H1 (cell line): ENCODE measurements around the gene TRAT1. TPM values are rescaled to one million over a fixed set of nuclear protein-coding genes. Genes with fewer than 3 reads are reported as not detected.

ENCODE experiments used
- CTCF ChIA-PET: fragments of 300-600 bp; sonication (Branson Sonifier 250); formaldehyde crosslinking; loops from one replicate; lab custom pipeline; 2021; ENCODE audit not compliant: partially characterized antibody; lab: Charles Lee
- POLR2A ChIA-PET: fragments of 300-600 bp; sonication (Branson Sonifier 250); formaldehyde crosslinking; loops from one replicate; lab custom pipeline; 2021; ENCODE audit warnings: inconsistent platforms; ENCODE audit not compliant: partially characterized antibody; lab: Charles Lee
- DNase-seq, 2 experiments: peaks; one replicate each; pipeline versions ENCODE4 v3.0.0 to v3.0.0-alpha.2; 2010 to 2022; ENCODE audit warnings: low spot score in 2 of 2, low read depth in 1 of 2, mixed read lengths in 1 of 2
- FAIRE-seq: peaks from 2 replicates; lab custom pipeline; 2011; peaks lifted over from hg19 to GRCh38; lab: Jason Lieb, UNC
- H2AFZ ChIP-seq: 2 replicates; pipeline ENCODE4 v1.8.1; 2012; ENCODE audit warnings: low read length, inconsistent platforms
- H2AK5ac ChIP-seq: 2 replicates; pipeline ENCODE4 v1.6.1; 2013; ENCODE audit warnings: low read depth, low read length
- H2BK120ac ChIP-seq: replicated peaks from 2 replicates; pipeline ENCODE3; 2013; ENCODE audit warnings: low read depth, low read length, inconsistent platforms
- H2BK12ac ChIP-seq: 2 replicates; pipeline ENCODE4 v1.6.1; 2013; ENCODE audit warnings: low read depth, low read length
- H2BK15ac ChIP-seq: 2 replicates; pipeline ENCODE4 v1.6.1; 2013; ENCODE audit warnings: low read length
- H2BK20ac ChIP-seq: 2 replicates; pipeline ENCODE4 v1.6.1; 2013; ENCODE audit warnings: low read length
- H2BK5ac ChIP-seq: 2 replicates; pipeline ENCODE4 v1.6.1; 2013; ENCODE audit warnings: low read depth, low read length
- H3K14ac ChIP-seq: 2 replicates; pipeline ENCODE4 v1.6.1; 2013; ENCODE audit warnings: inconsistent platforms; ENCODE audit not compliant: insufficient read length
- H3K18ac ChIP-seq: 2 replicates; pipeline ENCODE4 v1.6.1; 2013; ENCODE audit warnings: low read length; ENCODE audit errors: extremely low read depth
- H3K23ac ChIP-seq: 2 replicates; pipeline ENCODE4 v1.6.1; 2013; ENCODE audit warnings: inconsistent platforms; ENCODE audit not compliant: insufficient read length
- H3K23me2 ChIP-seq: 2 replicates; pipeline ENCODE4 v1.6.1; 2013; ENCODE audit warnings: low read depth, low read length
- H3K27ac ChIP-seq: 2 replicates; pipeline ENCODE4 v1.6.1; 2011; ENCODE audit warnings: low read depth, low read length, inconsistent platforms
- H3K27me3 ChIP-seq, 4 experiments: replicated peaks in 1 of 4; 1 replicate in 1 of 4; 2 replicates in 3 of 4; pipeline versions ENCODE4 v1.6.1 to v1.8.1; 2011 to 2013; ENCODE audit warnings: low read length in 3 of 4, mild to moderate bottlenecking in 3 of 4, inconsistent platforms in 2 of 4, mixed read lengths in 2 of 4, moderate library complexity in 1 of 4; ENCODE audit not compliant: control insufficient read depth in 3 of 4, insufficient read depth in 3 of 4; ENCODE audit errors: extremely low read depth in 1 of 4
- H3K36me3 ChIP-seq, 4 experiments: 2 replicates each; pipeline versions ENCODE4 v1.6.1 to v1.8.1; 2011 to 2013; ENCODE audit warnings: mild to moderate bottlenecking in 4 of 4, low read length in 3 of 4, moderate library complexity in 2 of 4, control low read depth in 1 of 4, inconsistent platforms in 1 of 4; ENCODE audit not compliant: insufficient read depth in 4 of 4, control insufficient read depth in 2 of 4
- H3K4ac ChIP-seq: replicated peaks from 2 replicates; pipeline ENCODE3; 2013; ENCODE audit warnings: low read length, low read depth, mixed read lengths, inconsistent platforms; ENCODE audit not compliant: insufficient read length
- H3K4me1 ChIP-seq, 4 experiments: replicated peaks in 1 of 4; 1 replicate in 1 of 4; 2 replicates in 3 of 4; pipeline versions ENCODE4 v1.6.1 to v1.8.1; 2011 to 2013; ENCODE audit warnings: low read length in 3 of 4, inconsistent platforms in 2 of 4, mixed read lengths in 1 of 4; ENCODE audit not compliant: insufficient read depth in 4 of 4, control insufficient read depth in 3 of 4
- H3K4me2 ChIP-seq, 2 experiments: 2 replicates each; pipeline versions ENCODE4 v1.6.1 to v1.8.1; 2011 to 2013; ENCODE audit warnings: low read depth in 2 of 2, low read length in 2 of 2, control low read depth in 1 of 2, inconsistent platforms in 1 of 2, mild to moderate bottlenecking in 1 of 2; ENCODE audit not compliant: insufficient read depth in 1 of 2
- H3K4me3 ChIP-seq, 4 experiments: fragments of 200-600, 300-600 bp in 1 of 4; sonication (generic), shearing (Covaris generic), sonication (Bioruptor Twin) in 1 of 4; 2 replicates each; pipeline versions ENCODE4 v1.5.1 to v1.8.1; 2011 to 2016; ENCODE audit warnings: low read length in 4 of 4, low read depth in 3 of 4, control low read depth in 2 of 4, inconsistent platforms in 2 of 4, mild to moderate bottlenecking in 2 of 4, mixed read lengths in 1 of 4, moderate library complexity in 1 of 4; ENCODE audit not compliant: insufficient read depth in 2 of 4; ENCODE audit errors: extremely low read depth in 1 of 4
- H3K56ac ChIP-seq: replicated peaks from 2 replicates; pipeline ENCODE3; 2013; ENCODE audit warnings: low read depth, mild to moderate bottlenecking, mixed read lengths, low read length, inconsistent platforms; ENCODE audit not compliant: insufficient read length
- H3K79me1 ChIP-seq: 2 replicates; pipeline ENCODE4 v1.6.1; 2013; ENCODE audit warnings: low read depth, low read length, control low read depth
- H3K79me2 ChIP-seq, 2 experiments: 2 replicates each; pipeline versions ENCODE4 v1.6.1 to v1.8.1; 2012 to 2013; ENCODE audit warnings: low read length in 2 of 2, mild to moderate bottlenecking in 2 of 2, inconsistent platforms in 1 of 2; ENCODE audit not compliant: insufficient read depth in 2 of 2, control insufficient read depth in 1 of 2
- H3K9ac ChIP-seq, 4 experiments: replicated peaks in 1 of 4; 1 replicate in 1 of 4; 2 replicates in 3 of 4; pipeline versions ENCODE4 v1.6.1 to v1.8.1; 2011 to 2013; ENCODE audit warnings: low read depth in 3 of 4, low read length in 3 of 4, control low read depth in 2 of 4, mild to moderate bottlenecking in 2 of 4, moderate library complexity in 2 of 4, inconsistent platforms in 1 of 4; ENCODE audit errors: extremely low read depth in 1 of 4
- H3K9me3 ChIP-seq, 2 experiments: 2 replicates each; pipeline versions ENCODE4 v1.6.1 to v1.8.1; 2012 to 2013; ENCODE audit warnings: mild to moderate bottlenecking in 2 of 2, moderate library complexity in 2 of 2, control low read depth in 1 of 2, inconsistent platforms in 1 of 2, low read depth in 1 of 2, low read length in 1 of 2, mixed read lengths in 1 of 2; ENCODE audit not compliant: insufficient read depth in 2 of 2
- H4K20me1 ChIP-seq, 2 experiments: replicated peaks in 1 of 2; 2 replicates each; pipeline versions ENCODE3 to v1.8.1; 2011 to 2013; ENCODE audit warnings: inconsistent platforms in 2 of 2, low read length in 2 of 2, mild to moderate bottlenecking in 1 of 2; ENCODE audit not compliant: insufficient read depth in 2 of 2, control insufficient read depth in 1 of 2
- H4K5ac ChIP-seq: 2 replicates; pipeline ENCODE4 v1.6.1; 2013; ENCODE audit warnings: low read length, low read depth, mixed read lengths, inconsistent platforms; ENCODE audit not compliant: insufficient read length
- H4K8ac ChIP-seq: 2 replicates; pipeline ENCODE4 v1.8.0; 2013; ENCODE audit warnings: mild to moderate bottlenecking, moderate library complexity, low read length, inconsistent platforms; ENCODE audit not compliant: insufficient read depth; ENCODE audit errors: extremely low read depth
- H4K91ac ChIP-seq: replicated peaks from 2 replicates; pipeline ENCODE3; 2013; ENCODE audit warnings: low read length, mixed read lengths, inconsistent platforms; ENCODE audit not compliant: insufficient read length
- ASH2L ChIP-seq: fragments of 200-600, 300-600 bp; sonication (generic); IDR thresholded peaks from one replicate; pipeline ENCODE4 v1.7.1; 2017; ENCODE audit warnings: low read length
- CBX8 ChIP-seq: fragments of 300-800, 300-1000 bp; sonication (generic); IDR thresholded peaks from 2 replicates; pipeline ENCODE4 v1.7.1; 2016; ENCODE audit warnings: low read depth, low read length, borderline replicate concordance
- CREB1 ChIP-seq: IDR thresholded peaks from 2 replicates; pipeline ENCODE4 v1.6.1; 2012; ENCODE audit warnings: inconsistent platforms
- GABPA ChIP-seq: IDR thresholded peaks from 2 replicates; pipeline ENCODE4 v1.6.1; 2011; ENCODE audit warnings: mild to moderate bottlenecking, low read length, moderate library complexity, borderline replicate concordance; ENCODE audit not compliant: insufficient read depth
- GTF2F1 ChIP-seq: IDR thresholded peaks from 2 replicates; pipeline ENCODE4 v1.6.1; 2012; ENCODE audit warnings: low read depth, low read length, improper control_type of control experiment, borderline replicate concordance
- JUND ChIP-seq: IDR thresholded peaks from 2 replicates; pipeline ENCODE4 v1.6.1; 2011; ENCODE audit warnings: mild to moderate bottlenecking, improper control_type of control experiment, low read length
- KDM4A ChIP-seq: IDR thresholded peaks from one replicate; pipeline ENCODE4 v1.7.1; 2012; ENCODE audit warnings: low read depth, mild to moderate bottlenecking, moderate library complexity, low read length, inconsistent platforms; ENCODE audit not compliant: severe bottlenecking
- POLR2AphosphoS5 ChIP-seq: IDR thresholded peaks from 2 replicates; pipeline ENCODE4 v1.6.1; 2011; ENCODE audit warnings: low read depth, low read length
- POU5F1 ChIP-seq: IDR thresholded peaks from 2 replicates; pipeline ENCODE4 v1.6.1; 2011; ENCODE audit warnings: low read depth, mild to moderate bottlenecking, low read length, moderate library complexity
- SAP30 ChIP-seq: fragments of 300-600 bp; sonication (generic); IDR thresholded peaks from 2 replicates; pipeline ENCODE4 v1.7.1; 2012; ENCODE audit warnings: low read length, moderate library complexity, mild to moderate bottlenecking, inconsistent platforms; ENCODE audit not compliant: insufficient read depth, insufficient replicate concordance
- SIRT6 ChIP-seq: IDR thresholded peaks from one replicate; pipeline ENCODE4 v1.7.1; 2012; ENCODE audit warnings: low read length, inconsistent platforms
- ZNF274 ChIP-seq: IDR thresholded peaks from 2 replicates; pipeline ENCODE4 v1.7.0; 2012; ENCODE audit warnings: low read length, borderline replicate concordance; ENCODE audit errors: extremely low read depth
- whole genome bisulfite sequencing, 2 experiments: shearing (Covaris generic) in 1 of 2; methylation state at CpG; one replicate each; pipeline versions ENCODE4 v1.1.6 to v1.1.7; 2013 to 2015; ENCODE audit warnings: low lambda C conversion rate in 2 of 2, mixed read lengths in 2 of 2, inconsistent platforms in 1 of 2, low coverage in 1 of 2, missing lambda C conversion rate in 1 of 2; ENCODE audit not compliant: insufficient replicate concordance in 2 of 2, insufficient coverage in 1 of 2, insufficient read length in 1 of 2; ENCODE audit errors: extremely low coverage in 1 of 2, missing lambda C conversion rate in 1 of 2; 5-methylcytosine and 5-hydroxymethylcytosine counted together
- polyA plus RNA-seq, 7 experiments: library from polyadenylated mRNA; depleted of rRNA in 3 of 7; stranded (reverse) in 5 of 7; unstranded in 2 of 7; fragments of >200 nt in 5 of 7; fragments of 200-250 nt in 2 of 7; gene quantifications; 1 replicate in 5 of 7; 2 replicates in 1 of 7; 4 replicates in 1 of 7; pipeline versions ENCODE4 v1.2.1 to v1.2.3, GENCODE V29; 2011 to 2013; ENCODE audit warnings: missing spikeins in 2 of 7, mixed read lengths in 2 of 7
- total RNA-seq: library from RNA; stranded (reverse); fragmentation: NEBNext Ultra II Directional; extraction: Animal tissue kit (Norgen Biotek cat#: 25700); gene quantifications from 2 replicates; pipeline ENCODE4 v1.2.1, GENCODE V29; 2021
- TF ChIP-seq, protein P1 (sequence below), 3 experiments: IDR thresholded peaks; 1 replicate in 2 of 3; 2 replicates in 1 of 3; pipeline versions ENCODE4 v1.5.1 to v1.6.1; 2011; ENCODE audit warnings: low read length in 3 of 3, mild to moderate bottlenecking in 3 of 3, inconsistent platforms in 2 of 3, low read depth in 1 of 3, moderate library complexity in 1 of 3; ENCODE audit not compliant: insufficient read depth in 1 of 3; ENCODE audit errors: control extremely low read depth in 1 of 3

TRAT1 gene
- total and polyA plus RNA-seq, 2 of the 8 experiments (the other 6 are each of a cell fraction or from before 2014, with no cell fraction given): not detected

DNA sequence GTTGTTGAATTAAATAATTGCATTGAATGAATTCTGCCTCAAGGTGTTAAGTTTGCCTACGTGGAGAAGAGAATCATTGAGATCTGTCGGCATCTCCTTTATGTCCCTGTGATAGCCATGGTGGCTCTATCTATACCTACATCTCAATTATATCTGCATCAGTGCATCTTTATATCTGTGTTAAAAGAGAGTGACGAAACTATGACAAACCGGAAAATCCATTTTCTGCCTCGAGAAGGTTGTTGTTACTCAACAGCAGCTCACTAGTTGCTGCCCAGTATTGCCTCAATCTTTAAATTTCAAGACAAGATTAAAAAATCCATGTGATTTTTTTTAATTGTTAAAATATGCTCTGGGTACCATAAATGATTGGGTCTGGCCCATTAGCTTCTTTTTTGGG is 72.4 kb downstream of the TRAT1 start:
- Histone ChIP-seq H3K4me2 (no peak overlapping the region), H4K5ac (no peak overlapping the region), H3K9ac (no peak overlapping the region), H2BK120ac (no peak overlapping the region), H3K56ac (no peak overlapping the region), H3K14ac (no peak overlapping the region), H4K8ac (no peak overlapping the region), H3K79me1 (no peaks in the 10 kb centered on the region), H3K79me2 (no peaks in the 10 kb centered on the region), H3K36me3 (no peaks in the 10 kb centered on the region), H3K4me3 (no peak overlapping the region), H2BK5ac (no peak overlapping the region), H2AK5ac (no peak overlapping the region), H2AFZ (no peak overlapping the region), H3K23me2 (no peaks in the 10 kb centered on the region), H2BK12ac (no peak overlapping the region), H4K91ac (no peak overlapping the region), H4K20me1 (no peaks in the 10 kb centered on the region), H3K9me3 (no peaks in the 10 kb centered on the region), H3K27me3 (no peaks in the 10 kb centered on the region), H2BK20ac (no peak overlapping the region), H3K27ac (no peak overlapping the region), H3K4me1 (no peaks in the 10 kb centered on the region), H3K23ac (no peak overlapping the region), H3K4ac (no peak overlapping the region), H3K18ac (no peak overlapping the region), H2BK15ac (no peak overlapping the region)
- 86% methylated on average over 5 of the region's 5 CpGs; no CpG with 5 or more reads in 1 of the 2 experiments for WGBS, 2 experiments
- DNase-seq (no peak), FAIRE-seq (no peak)
- ChIA-PET CTCF (interaction anchor here (1.3 kb wide), 1 partner anchor 10 kb away, joined by 3 read pairs; no protein-coding TSS in a partner anchor), POLR2A (no interaction called here)
- TF ChIP-seq, protein P1, sequence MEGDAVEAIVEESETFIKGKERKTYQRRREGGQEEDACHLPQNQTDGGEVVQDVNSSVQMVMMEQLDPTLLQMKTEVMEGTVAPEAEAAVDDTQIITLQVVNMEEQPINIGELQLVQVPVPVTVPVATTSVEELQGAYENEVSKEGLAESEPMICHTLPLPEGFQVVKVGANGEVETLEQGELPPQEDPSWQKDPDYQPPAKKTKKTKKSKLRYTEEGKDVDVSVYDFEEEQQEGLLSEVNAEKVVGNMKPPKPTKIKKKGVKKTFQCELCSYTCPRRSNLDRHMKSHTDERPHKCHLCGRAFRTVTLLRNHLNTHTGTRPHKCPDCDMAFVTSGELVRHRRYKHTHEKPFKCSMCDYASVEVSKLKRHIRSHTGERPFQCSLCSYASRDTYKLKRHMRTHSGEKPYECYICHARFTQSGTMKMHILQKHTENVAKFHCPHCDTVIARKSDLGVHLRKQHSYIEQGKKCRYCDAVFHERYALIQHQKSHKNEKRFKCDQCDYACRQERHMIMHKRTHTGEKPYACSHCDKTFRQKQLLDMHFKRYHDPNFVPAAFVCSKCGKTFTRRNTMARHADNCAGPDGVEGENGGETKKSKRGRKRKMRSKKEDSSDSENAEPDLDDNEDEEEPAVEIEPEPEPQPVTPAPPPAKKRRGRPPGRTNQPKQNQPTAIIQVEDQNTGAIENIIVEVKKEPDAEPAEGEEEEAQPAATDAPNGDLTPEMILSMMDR (IDR thresholded peaks at IDR 0.05; ENCODE audit: control extremely low read depth in 1 of 3, insufficient read depth in 1 of 3, low read depth in 1 of 3, low read length in 3 of 3): no peak
- no peak for TF ChIP-seq JUND
- no peak for TF ChIP-seq GABPA
- TF ChIP-seq POLR2AphosphoS5: no peak
- TF ChIP-seq GTF2F1: no peak
- no peak for TF ChIP-seq CBX8
- TF ChIP-seq ASH2L: no peak
- no peak for TF ChIP-seq CREB1
- no peak for TF ChIP-seq SIRT6
- no peak for TF ChIP-seq ZNF274
- no peak for TF ChIP-seq KDM4A
- TF ChIP-seq SAP30: no peak
- no peak for TF ChIP-seq POU5F1
